Measurements from ENCODE around the gene SLX1A. TPM values are rescaled to one million over a fixed set of nuclear protein-coding genes. Genes with fewer than 3 reads are reported as not detected.
"Not testable (repeated sequence)": the region's sequence is repeated elsewhere in the genome, so short reads cannot be mapped to it uniquely, and the experiment has no call there.

SLX1A gene
- total RNA-seq, 4 donors from 2014 or later: 23.6 to 103 (median 45.7) TPM

- Histone ChIP-seq H3K27me3 (no peaks in the 10 kb centered on the region), H3K36me3 (no peaks in the 10 kb centered on the region), H3K9me3 (no peaks in the 10 kb centered on the region), H3K27ac (no peak overlapping the region), H3K4me3 (no peak overlapping the region), H3K4me1 (no peaks in the 10 kb centered on the region)
- in situ Hi-C loops (cut with MboI; ENCODE audit: low sequenced_read_pairs in 4 of 4): no loop called here
- intact Hi-C loops (cut with DNase I; ENCODE audit: low total_unique reads): no loop called here
- TF ChIP-seq POLR2A (IDR thresholded peaks at IDR 0.05) (no peak), CTCF (IDR thresholded peaks at IDR 0.05 in 4 of 5, conservative IDR thresholded peaks at IDR 0.05 in 1 of 5) (no peak)
- DNase-seq (no peak), ATAC-seq (no peak)
Measured at GRCh38 chr16:30163538-30163937, 30.1 kb upstream of the SLX1A start.

GRCh38 chr16:30166202-30166902 lies 27.3 kb upstream of the SLX1A start:
- Histone ChIP-seq H3K27ac (no peak overlapping the region), H3K27me3 (no peaks in the 10 kb centered on the region), H3K4me3 (no peak overlapping the region), H3K4me1 (no peaks in the 10 kb centered on the region), H3K9me3 (no peaks in the 10 kb centered on the region), H3K36me3 (no peaks in the 10 kb centered on the region)
- DNase-seq: no peak
- in situ Hi-C loops (cut with MboI; ENCODE audit: low sequenced_read_pairs in 4 of 4): no loop called here
- TF ChIP-seq POLR2A (IDR thresholded peaks at IDR 0.05) (no peak), CTCF (IDR thresholded peaks at IDR 0.05 in 4 of 5, conservative IDR thresholded peaks at IDR 0.05 in 1 of 5) (no peak)
- no peak for ATAC-seq
- intact Hi-C loops (cut with DNase I; ENCODE audit: low total_unique reads): no loop called here

- H3K9me3 ChIP-seq; in situ Hi-C loops (cut with MboI; ENCODE audit: low sequenced_read_pairs in 4 of 4); H3K27ac ChIP-seq; H3K36me3 ChIP-seq; H3K4me3 ChIP-seq; H3K27me3 ChIP-seq; H3K4me1 ChIP-seq; DNase-seq; intact Hi-C loops (cut with DNase I; ENCODE audit: low total_unique reads); ATAC-seq: not testable (repeated sequence)
Measured at GRCh38 chr16:30168746-30169145, 24.9 kb upstream of the SLX1A start.

- H3K9me3 ChIP-seq; ATAC-seq; H3K27ac ChIP-seq; in situ Hi-C loops (cut with MboI; ENCODE audit: low sequenced_read_pairs in 4 of 4); DNase-seq; H3K4me3 ChIP-seq; intact Hi-C loops (cut with DNase I; ENCODE audit: low total_unique reads); H3K27me3 ChIP-seq; H3K4me1 ChIP-seq; H3K36me3 ChIP-seq: not testable (repeated sequence)
Measured at GRCh38 chr16:30169416-30169815, 24.3 kb upstream of the SLX1A start.

- intact Hi-C loops (cut with DNase I; ENCODE audit: low total_unique reads); in situ Hi-C loops (cut with MboI; ENCODE audit: low sequenced_read_pairs in 4 of 4): not testable (repeated sequence)
Measured at GRCh38 chr16:30170145-30170544, 23.5 kb upstream of the SLX1A start.

GRCh38 chr16:30173054-30173453 lies 20.6 kb upstream of the SLX1A start:
- no peak for ATAC-seq
- in situ Hi-C loops (cut with MboI; ENCODE audit: low sequenced_read_pairs in 4 of 4): no loop called here

More at GRCh38 chr16:30170145-30170544, 23.5 kb upstream of the SLX1A start:
- not testable (repeated sequence) for ATAC-seq, H3K36me3 ChIP-seq, H3K27me3 ChIP-seq, H3K4me1 ChIP-seq, H3K9me3 ChIP-seq, H3K4me3 ChIP-seq, H3K27ac ChIP-seq, DNase-seq

GRCh38 chr16:30176876-30177275 lies 16.8 kb upstream of the SLX1A start:
- H3K9me3 ChIP-seq; H3K27me3 ChIP-seq; DNase-seq; ATAC-seq; in situ Hi-C loops (cut with MboI; ENCODE audit: low sequenced_read_pairs in 4 of 4); intact Hi-C loops (cut with DNase I; ENCODE audit: low total_unique reads); H3K4me3 ChIP-seq; H3K36me3 ChIP-seq; H3K4me1 ChIP-seq; H3K27ac ChIP-seq: not testable (repeated sequence)

More at GRCh38 chr16:30173054-30173453, 20.6 kb upstream of the SLX1A start:
- no peak for DNase-seq
- Histone ChIP-seq H3K4me3 (no peak overlapping the region), H3K9me3 (no peaks in the 10 kb centered on the region), H3K4me1 (no peaks in the 10 kb centered on the region), H3K36me3 (no peaks in the 10 kb centered on the region), H3K27me3 (no peaks in the 10 kb centered on the region), H3K27ac (no peak overlapping the region)
- intact Hi-C loops (cut with DNase I; ENCODE audit: low total_unique reads): no loop called here
- TF ChIP-seq POLR2A (IDR thresholded peaks at IDR 0.05): no peak
- TF ChIP-seq CTCF (IDR thresholded peaks at IDR 0.05 in 4 of 5, conservative IDR thresholded peaks at IDR 0.05 in 1 of 5): no peak

Measured in gastrocnemius medialis (tissue), 4 donors.